Non-pigmented ciliary epithelial cell (primary cell): Measurements from ENCODE around the gene MDC1.
"Not testable (repeated sequence)": the region's sequence is repeated elsewhere in the genome, so short reads cannot be mapped to it uniquely, and the experiment has no call there.

Experiments used
- DNase-seq: peaks from one replicate; pipeline ENCODE4 v3.0.0-alpha.2; 2010; ENCODE audit warnings: low read depth

Gene MDC1, protein sequence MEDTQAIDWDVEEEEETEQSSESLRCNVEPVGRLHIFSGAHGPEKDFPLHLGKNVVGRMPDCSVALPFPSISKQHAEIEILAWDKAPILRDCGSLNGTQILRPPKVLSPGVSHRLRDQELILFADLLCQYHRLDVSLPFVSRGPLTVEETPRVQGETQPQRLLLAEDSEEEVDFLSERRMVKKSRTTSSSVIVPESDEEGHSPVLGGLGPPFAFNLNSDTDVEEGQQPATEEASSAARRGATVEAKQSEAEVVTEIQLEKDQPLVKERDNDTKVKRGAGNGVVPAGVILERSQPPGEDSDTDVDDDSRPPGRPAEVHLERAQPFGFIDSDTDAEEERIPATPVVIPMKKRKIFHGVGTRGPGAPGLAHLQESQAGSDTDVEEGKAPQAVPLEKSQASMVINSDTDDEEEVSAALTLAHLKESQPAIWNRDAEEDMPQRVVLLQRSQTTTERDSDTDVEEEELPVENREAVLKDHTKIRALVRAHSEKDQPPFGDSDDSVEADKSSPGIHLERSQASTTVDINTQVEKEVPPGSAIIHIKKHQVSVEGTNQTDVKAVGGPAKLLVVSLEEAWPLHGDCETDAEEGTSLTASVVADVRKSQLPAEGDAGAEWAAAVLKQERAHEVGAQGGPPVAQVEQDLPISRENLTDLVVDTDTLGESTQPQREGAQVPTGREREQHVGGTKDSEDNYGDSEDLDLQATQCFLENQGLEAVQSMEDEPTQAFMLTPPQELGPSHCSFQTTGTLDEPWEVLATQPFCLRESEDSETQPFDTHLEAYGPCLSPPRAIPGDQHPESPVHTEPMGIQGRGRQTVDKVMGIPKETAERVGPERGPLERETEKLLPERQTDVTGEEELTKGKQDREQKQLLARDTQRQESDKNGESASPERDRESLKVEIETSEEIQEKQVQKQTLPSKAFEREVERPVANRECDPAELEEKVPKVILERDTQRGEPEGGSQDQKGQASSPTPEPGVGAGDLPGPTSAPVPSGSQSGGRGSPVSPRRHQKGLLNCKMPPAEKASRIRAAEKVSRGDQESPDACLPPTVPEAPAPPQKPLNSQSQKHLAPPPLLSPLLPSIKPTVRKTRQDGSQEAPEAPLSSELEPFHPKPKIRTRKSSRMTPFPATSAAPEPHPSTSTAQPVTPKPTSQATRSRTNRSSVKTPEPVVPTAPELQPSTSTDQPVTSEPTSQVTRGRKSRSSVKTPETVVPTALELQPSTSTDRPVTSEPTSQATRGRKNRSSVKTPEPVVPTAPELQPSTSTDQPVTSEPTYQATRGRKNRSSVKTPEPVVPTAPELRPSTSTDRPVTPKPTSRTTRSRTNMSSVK (N-terminal part only)

DNA sequence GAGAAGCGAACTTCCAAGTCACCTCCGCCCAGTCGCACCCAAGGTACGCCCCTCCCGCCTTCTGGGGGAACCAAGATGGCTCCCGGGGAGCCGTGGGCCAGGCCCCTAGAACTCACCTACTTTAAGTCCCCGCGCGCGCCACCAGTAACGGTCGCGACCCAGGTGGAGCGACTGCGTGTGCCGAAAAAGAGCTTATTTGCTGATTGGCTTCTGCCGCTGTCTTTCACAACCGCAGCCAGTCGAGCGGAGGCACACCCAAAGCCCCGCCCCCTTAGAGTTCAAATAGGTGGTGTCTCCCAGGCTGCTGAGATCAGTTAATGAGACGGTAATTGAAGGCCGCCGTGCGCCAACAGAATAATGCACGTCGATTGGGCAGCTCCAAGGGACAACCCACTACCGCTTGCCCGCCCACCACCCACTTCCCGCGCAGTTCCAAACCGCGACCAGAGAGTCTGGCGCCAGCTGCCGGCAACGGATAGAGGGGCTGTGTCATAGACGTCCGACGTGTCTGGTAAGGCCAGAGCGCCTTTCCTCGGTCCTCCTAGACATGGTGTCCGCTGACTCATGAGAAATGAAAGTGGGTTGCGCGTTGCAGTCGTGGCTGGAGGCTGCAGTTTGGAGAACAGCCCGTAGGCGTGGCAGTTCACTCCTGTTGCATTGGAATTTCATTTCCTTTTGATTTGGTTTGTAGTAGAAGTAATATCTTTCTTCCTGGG is at the start of gene MDC1:
TSS of gene MDC1 (minus strand) at position 153 of the 716 bp plus-strand sequence. CDS start 2,106 bp downstream, outside the sequence.
- DNase-seq, result peak; percentile 99

DNA sequence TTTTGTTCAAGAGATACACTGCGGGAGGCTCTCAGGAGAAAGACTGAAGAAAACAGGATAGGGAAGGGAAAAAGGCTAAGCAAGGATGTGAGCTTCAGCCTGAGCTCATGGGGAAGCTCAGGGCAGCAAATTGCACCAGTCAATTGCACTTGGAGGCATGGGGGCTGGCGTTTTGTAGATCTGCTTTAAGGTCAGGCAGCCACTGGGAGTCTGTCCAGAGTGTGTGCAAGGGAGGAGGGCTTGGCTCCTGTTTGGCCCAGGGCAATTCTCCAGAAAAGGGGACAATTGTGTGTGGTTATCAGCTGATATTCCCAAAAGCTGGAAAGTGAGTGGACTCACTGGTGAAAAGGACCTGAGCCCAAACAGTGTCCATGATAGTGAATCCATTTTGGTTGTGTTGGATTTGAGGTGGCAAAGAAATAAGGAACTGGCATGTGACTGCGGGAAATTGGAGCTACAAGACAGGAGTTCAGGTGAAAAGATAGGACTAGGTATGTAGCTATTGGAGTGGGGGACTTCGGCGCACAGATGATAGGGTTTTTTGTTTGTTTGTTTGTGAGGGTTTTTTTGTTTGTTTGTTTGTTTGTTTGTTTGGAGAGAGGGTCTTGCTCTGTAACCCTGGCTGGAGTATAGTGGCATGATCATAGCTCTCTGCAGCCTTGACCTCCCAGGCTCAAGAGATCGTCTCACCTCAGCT is 49.5 kb upstream of the MDC1 start:
- no peak for DNase-seq

DNA sequence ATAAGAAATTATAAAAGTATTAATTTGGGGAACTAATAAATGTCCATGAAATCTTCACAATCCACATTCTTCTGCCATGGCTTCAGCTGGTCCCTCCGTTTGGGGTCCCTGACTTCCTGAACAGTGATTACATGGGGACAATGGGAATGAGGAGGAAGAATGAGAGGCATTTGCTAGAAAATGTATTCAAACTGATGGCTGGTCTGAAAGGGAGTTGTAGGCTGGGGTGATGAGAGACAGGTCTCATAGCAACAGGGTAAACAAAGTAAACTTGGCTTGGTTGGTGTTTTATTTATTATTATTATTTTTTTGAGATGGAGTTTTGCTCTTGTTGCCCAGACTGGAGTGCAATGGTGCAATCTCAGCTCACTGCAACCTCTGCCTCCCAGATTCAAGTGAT is 48.4 kb upstream of the MDC1 start:
- not testable (repeated sequence) for DNase-seq

DNA sequence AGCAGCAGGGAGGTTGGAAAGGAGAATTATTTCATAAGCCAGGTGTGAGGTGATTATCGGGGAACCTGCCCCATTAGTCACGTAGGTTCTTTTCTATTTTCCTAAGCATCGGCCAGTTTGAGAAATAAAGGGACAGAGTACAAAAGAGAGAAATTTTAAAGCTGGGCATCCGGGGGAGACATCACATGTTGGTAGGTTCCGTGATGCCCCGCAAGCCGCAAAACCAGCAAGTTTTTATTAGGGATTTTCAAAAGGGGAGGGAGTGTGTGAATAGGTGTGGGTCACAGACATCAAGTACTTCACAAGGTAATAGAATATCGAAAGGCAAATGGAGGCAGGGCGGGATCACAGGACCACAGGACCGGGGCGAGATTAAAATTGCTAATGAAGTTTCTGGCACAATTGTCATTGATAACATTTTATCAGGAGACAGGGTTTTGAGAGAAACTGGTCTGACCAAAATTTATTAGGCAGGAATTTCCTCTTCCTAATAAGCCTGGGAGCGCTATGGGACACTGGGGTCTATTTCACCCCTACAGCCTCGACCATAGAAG is 47.5 kb upstream of the MDC1 start:
- DNase-seq, result not testable (repeated sequence)

DNA sequence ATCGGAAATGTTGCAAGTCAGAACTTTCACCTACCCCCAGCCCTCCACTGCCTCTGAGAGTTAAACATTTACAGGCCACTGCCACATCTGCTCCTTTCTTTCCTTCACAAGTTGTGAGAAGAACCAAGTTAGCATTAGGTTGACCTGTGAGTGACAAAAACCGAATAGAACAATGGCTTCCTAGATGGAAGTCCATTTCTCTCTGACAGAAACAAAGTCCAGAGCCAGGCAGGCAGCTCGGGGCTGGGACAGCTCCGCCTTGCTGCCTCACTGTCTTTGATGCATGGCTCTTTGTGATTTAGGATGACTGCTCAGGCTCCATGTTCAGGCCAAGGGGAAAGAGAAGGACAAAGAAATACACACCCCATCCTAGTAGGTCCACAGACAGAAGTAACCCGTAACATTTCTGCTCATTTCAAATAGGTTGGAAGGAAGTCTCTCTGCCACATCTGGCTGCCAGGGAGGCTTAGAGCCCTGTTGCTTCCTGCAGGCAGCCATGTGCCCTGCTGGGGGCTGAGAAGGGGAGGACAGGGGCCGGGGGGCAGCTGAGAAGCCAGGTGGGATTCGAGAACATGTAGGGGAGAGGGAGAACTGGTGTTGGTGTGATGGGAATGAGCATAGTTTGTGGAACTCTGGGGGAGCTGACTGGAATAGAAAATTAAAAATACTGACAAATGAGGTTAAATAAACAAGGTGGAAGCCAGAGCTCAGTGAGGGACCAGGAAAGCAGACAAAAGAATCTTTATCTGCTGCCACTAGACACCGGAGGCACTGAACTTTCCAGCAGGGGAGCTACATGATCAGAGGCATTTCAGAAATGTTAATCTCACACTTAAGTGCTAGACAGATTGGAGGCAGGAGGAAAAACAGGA is 46.8 kb upstream of the MDC1 start:
- no peak for DNase-seq

DNA sequence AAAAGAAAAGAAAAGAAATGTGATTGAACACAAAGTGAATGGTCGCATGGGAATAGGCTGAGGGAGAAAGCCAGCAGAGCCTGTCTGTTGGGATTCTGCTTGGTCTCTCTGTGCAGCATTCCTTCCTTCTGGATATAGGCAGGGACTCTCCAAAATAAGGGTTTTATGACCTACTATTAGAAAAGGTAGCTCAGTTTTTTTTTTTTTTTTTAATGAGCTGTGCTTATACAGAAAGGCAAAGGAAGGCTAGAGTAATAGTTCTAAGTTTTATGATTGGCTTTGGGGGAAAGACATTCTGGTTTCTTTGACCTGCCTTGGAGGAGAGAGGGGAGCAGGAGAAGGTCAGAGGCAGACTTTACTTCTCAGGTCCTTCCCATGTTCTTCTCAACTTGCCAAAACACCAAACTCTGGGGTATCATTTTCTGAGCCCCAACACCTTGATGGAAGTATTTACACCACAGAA is 46.1 kb upstream of the MDC1 start:
- DNase-seq, result no peak

DNA sequence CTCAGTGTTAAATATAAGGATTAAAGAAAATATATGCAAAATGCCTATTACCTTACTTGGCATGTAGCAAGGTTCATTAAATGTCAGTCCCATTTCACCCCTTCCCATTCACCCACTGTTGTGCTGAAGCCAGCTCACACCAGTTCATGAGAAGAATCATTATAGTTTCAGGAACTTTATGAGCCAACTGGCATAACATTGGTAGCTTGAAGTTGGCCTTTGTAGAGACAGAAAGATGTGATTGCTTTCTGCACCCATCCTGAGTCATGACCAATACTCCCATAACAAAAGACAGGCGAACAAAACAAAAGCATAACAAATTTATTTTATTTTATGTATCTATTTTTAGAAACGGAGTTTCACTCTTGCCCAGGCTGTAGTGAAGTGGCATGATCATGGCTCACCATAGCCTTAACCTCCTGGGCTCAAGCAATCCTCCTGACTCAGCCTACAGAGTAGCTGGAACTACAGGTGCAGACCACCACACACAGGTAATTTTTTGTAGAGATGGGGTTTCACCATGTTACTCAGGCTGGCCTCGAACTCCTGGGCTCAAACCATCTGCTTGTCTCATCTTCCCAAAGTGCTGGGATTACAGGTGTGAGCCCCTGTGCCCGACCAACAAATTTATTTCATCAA is 44.8 kb upstream of the MDC1 start:
- DNase-seq, result no peak

DNA sequence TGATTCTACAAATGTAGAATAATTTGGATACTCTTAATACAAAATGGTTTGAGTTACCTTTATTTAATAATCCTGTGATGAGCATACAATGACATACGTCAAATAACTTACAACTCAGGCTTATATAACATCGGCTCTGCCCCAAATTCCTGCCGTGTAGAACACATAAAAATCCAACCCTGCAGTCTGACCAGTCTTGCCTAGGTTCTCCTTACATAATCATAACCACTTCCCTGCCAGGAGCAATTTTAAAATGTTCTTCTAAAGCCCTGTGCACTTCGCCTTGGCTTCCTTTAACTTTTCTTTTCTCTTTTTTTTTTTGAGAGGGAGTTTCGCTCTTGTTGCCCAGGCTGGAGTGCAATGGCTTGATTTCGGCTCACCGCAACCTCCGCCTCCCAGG is 43.5 kb upstream of the MDC1 start:
- DNase-seq, result no peak

DNA sequence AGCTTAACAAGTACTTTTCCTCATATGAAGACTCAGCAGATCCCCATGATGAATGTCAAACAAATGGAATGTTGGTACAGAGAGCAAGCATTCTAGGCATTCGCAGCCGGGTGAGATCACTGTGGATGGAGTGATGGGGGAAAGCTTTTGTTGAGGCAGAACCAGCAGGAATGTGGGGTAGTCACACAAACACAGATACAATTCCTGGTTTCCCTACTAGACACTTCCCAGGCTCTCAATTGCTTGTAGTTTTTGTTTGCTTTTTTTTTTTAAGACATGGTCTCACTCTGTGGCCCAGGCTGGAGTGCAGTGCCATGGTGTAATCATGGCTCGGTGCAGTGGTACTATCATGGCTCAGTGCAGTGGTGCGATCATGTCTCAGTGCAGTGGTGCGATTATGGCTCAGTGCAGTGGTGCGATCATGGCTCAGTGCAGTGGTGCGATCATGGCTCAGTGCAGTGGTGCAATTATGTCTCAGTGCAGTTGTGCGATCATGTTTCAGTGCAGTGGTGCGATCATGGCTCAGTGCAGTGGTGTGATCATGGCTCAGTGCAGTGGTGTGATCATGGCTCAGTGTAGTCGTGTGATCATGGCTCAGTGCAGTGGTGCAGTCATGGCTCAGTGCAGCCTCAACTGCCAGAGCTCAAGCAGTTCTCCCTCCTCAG is 42.6 kb upstream of the MDC1 start:
- DNase-seq, result peak; percentile 98

DNA sequence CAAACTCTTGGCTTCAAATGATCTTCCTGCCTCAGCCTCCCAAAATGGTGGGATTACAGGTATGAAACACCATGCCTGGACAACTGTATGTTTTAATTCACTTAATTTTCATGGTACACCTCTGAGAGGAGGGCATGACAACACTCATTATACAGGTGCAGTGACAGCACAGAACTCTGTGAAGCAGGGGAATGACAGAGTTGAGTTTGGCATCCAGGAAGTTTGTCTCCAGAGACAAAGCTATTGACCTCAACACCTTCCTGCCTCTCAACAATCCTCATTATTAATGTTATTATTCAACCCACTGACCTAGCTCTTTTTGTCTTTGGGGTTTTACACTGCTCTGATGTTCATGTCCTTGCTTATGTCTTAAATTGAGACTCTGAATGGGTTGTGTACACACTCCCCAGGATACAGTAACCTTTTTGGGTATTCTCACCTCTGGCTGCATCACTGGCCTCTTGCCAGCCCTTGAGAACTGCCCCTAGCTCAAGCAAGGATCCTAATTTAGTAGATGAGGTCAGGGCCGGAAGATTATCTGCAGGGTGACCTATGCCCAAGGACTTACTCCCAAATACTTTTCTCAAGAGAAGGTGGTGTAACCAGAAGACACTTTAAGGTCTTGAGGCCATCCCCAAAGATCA is 40.3 kb upstream of the MDC1 start:
- DNase-seq, result no peak

DNA sequence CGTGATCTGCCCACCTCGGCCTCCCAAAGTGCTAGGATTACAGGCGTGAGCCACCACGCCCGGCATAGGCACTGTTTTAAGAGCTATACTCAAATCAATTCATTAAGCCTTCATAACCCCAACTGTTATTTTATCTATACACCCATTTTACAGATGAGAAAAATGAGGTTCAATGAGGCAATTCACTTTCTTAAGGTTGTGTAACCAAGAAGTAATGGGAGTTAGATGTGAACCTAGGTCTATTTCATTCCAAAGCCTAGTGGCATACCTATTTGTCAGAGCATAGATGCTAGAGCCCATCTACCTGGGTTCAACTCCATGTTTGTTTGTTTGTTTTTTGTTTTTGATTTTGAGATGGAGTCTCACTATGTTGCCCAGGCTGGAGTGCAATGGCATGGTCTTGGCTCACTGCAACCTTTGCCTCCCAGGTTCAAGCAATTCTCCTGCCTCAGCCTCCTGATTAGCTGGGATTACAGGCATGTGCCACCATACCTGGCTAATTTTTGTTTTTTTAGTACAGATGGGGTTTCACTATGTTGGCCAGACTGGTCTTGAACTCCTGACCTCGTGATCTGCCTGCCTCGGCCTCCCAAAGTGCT is 39.4 kb upstream of the MDC1 start:
- DNase-seq, result not testable (repeated sequence)

DNA sequence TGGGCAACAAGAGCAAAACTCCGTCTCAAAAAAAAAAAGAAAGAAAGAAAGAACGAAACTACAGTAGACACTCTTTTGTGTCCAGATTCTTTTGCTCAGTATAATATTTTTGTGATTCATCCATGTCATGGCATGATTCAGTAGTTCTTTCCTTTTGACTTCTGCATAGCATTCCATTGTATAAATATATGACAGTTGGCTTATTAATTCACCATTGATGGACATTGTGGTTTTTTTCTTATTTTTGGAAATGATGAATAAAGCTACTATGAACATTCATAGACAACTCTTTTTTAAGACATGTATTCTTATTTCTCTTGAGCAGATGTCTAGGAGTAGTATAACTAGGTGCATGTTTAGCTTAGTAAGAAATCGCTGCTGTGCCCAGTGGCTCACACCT is 37.5 kb upstream of the MDC1 start:
- DNase-seq, result no peak

DNA sequence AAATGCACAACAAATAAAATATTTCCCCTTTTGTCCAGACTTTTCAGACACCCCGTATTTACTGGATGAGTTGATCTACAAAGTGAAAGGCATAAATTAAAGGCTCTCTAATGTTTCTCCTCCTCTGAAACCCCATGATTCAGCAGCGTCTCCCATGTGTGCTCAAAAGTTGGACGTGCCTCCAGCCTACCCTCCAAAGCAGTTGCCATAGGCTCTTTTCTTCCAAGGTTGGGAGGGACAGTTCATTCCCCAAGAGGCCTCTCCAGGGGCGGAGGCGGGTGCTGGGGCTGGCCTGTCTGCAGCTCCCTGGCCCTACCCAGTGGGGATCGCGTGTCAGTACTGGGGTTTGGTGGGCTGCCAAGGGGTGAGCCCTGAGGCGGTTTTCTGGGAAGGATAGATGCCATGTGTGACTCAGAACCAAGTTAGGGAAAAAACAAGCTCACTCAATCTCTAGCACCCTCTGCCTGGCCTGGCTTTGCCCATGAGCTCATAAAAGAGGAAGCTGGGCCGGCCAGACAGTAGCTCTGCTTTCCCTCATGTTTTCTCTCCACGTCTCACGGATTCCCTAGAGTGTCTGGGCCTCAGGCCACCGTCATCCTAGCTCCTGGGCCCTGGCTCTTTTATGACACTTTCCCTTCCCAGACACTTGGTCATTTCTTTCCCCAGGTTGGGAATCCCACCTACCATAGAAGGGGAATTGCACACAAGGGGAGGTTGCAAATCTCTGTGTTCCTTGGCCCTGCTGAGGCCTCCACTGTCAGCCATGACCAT is 35.3 kb upstream of the MDC1 start:
- DNase-seq, result peak; percentile 99

DNA sequence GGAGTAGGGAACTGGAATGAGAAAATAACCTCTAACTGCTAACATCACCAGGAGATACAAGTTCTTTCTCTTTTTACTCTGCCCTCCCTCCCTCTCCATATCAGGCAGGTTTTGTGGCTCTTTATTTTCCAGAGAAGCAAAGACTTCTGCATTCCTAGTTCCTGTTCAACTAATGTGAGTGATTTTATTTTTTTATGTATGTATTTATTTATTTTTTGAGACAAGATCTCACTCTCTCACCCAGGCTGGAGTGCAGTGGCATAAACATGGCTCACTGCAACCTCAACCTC is 33.2 kb upstream of the MDC1 start:
- DNase-seq, result no peak

DNA sequence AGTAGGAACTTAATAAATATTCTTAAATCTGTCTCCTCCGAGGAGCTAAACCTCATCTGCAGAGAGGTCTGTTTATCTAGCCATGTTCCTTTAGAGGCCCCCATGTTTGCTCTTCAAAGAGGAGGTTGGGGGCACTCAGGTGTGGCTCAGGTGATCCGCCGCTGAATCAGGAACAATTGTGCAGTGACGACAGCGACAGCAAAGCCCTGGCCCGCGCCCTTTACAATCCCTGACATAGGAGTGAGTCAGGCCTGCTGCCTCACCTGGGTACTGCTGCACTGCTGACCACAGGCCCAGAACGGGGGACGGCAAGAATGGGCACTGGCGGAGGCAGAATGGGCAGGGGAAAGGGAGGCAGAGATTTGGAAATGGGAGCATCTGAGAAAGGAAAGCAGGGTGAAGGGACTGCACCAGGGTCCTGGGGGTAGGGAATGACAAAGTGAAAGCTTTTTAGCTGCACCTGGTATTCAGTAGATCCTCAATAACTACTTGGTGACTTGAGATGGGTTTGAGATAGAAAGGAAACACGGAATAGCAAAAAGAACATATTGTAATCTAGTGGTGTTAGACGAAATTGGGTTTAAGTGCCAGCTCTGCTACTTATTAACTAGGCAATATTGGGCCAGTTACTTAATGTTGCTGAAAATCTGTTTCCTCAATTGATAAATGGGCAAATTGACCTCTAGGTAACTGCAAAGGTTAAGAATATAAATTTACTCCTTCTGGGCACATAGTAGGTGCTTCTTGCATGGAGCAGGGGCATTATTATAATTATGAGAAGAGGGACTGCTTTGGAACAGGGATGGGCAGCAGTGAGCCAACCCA is 32.7 kb upstream of the MDC1 start:
- DNase-seq, result no peak
